SK-N-SH treated with all-trans-retinoic acid at 6 μM for 48 hours (cell line): ENCODE measurements around the gene COL6A2.

Source experiments
- ATAC-seq: fragments of 200-7000 bp; cut with Tn5 transposase; 3 replicates; pipeline ENCODE4 v1.9.1; 2020; ENCODE audit warnings: mild to moderate bottlenecking, moderate library complexity
- ARNTL ChIP-seq: fragments of 450-650 bp; formaldehyde crosslinking; IDR thresholded peaks from 2 replicates; pipeline ENCODE4 v1.5.0; 2020; ENCODE audit warnings: low read depth, mild to moderate bottlenecking, moderate library complexity, borderline replicate concordance
- BACH2 ChIP-seq: fragments of 250-450 bp; sonication (Bioruptor Pico); IDR thresholded peaks from 2 replicates; pipeline ENCODE4 v1.9.0; 2021; ENCODE audit warnings: mild to moderate bottlenecking, borderline replicate concordance
- CSDC2 ChIP-seq: fragments of 250-450 bp; sonication (Bioruptor Pico); IDR thresholded peaks from 2 replicates; pipeline ENCODE4 v1.5.0; 2020; ENCODE audit warnings: mild to moderate bottlenecking, moderate library complexity
- CSRNP3 ChIP-seq: fragments of 250-450 bp; sonication (Bioruptor Pico); IDR thresholded peaks from 2 replicates; pipeline ENCODE4 v1.5.1; 2021; ENCODE audit warnings: mild to moderate bottlenecking, moderate library complexity
- ESRRG ChIP-seq: fragments of 250-450 bp; sonication (Bioruptor Pico); IDR thresholded peaks from 2 replicates; pipeline ENCODE4 v1.6.1; 2021; ENCODE audit warnings: mild to moderate bottlenecking
- GLIS3 ChIP-seq: fragments of 250-450 bp; sonication (Bioruptor Pico); IDR thresholded peaks from 2 replicates; pipeline ENCODE4 v1.5.0; 2020; ENCODE audit warnings: mild to moderate bottlenecking, moderate library complexity
- OSR1 ChIP-seq: fragments of 250-450 bp; sonication (Bioruptor Pico); IDR thresholded peaks from 2 replicates; pipeline ENCODE4 v1.8.0; 2022; ENCODE audit warnings: moderate library complexity, mild to moderate bottlenecking, inconsistent platforms
- RARB ChIP-seq: fragments of 250-450 bp; sonication (Bioruptor Pico); IDR thresholded peaks from 2 replicates; pipeline ENCODE4 v1.8.0; 2021; ENCODE audit warnings: mild to moderate bottlenecking, moderate library complexity
- SNAI2 ChIP-seq: fragments of 250-450 bp; sonication (Bioruptor Pico); IDR thresholded peaks from 2 replicates; pipeline ENCODE4 v1.5.0; 2020; ENCODE audit warnings: mild to moderate bottlenecking, moderate library complexity
- TCF4 ChIP-seq: fragments of 250-450 bp; sonication (Bioruptor Pico); IDR thresholded peaks from 2 replicates; pipeline ENCODE4 v1.8.0; 2021; ENCODE audit warnings: mild to moderate bottlenecking, moderate library complexity, borderline replicate concordance
- ZC3H10 ChIP-seq: fragments of 250-450 bp; sonication (Bioruptor Pico); IDR thresholded peaks from 2 replicates; pipeline ENCODE4 v1.5.1; 2021; ENCODE audit warnings: mild to moderate bottlenecking, moderate library complexity
- ZFP3 ChIP-seq: fragments of 250-450 bp; sonication (Bioruptor Pico); IDR thresholded peaks from 2 replicates; pipeline ENCODE4 v1.5.0; 2020; ENCODE audit warnings: mild to moderate bottlenecking, moderate library complexity
- ZFP30 ChIP-seq: fragments of 450-650 bp; formaldehyde crosslinking; IDR thresholded peaks from 2 replicates; pipeline ENCODE4 v1.5.0; 2022; ENCODE audit warnings: mild to moderate bottlenecking, moderate library complexity
- ZNF565 ChIP-seq: fragments of 450-650 bp; formaldehyde crosslinking; conservative IDR thresholded peaks from 2 replicates; pipeline ENCODE4 v1.5.0; 2020; ENCODE audit warnings: low read depth, mild to moderate bottlenecking, moderate library complexity
- ZNF8 ChIP-seq: fragments of 450-650 bp; formaldehyde crosslinking; IDR thresholded peaks from 2 replicates; pipeline ENCODE4 v1.5.0; 2020; ENCODE audit warnings: mild to moderate bottlenecking, moderate library complexity
- TF ChIP-seq, protein P1 (sequence below): fragments of 250-450 bp; sonication (Bioruptor Pico); IDR thresholded peaks from 2 replicates; pipeline ENCODE4 v1.5.0; 2020; ENCODE audit warnings: mild to moderate bottlenecking, moderate library complexity
- TF ChIP-seq, protein P2 (sequence below): fragments of 250-450 bp; sonication (Bioruptor Pico); IDR thresholded peaks from 2 replicates; pipeline ENCODE4 v1.8.0; 2020; ENCODE audit warnings: mild to moderate bottlenecking, moderate library complexity, borderline replicate concordance
- TF ChIP-seq, protein P3 (sequence below): fragments of 250-450 bp; sonication (Bioruptor Pico); IDR thresholded peaks from 2 replicates; pipeline ENCODE4 v1.8.0; 2021; ENCODE audit warnings: low read depth, mild to moderate bottlenecking, moderate library complexity, borderline replicate concordance

COL6A2 gene

GRCh38 chr21:46152927-46153246 lies 55.0 kb downstream of the COL6A2 start:
- peak; percentile 38 for ATAC-seq
- TF ChIP-seq GLIS3 (CRISPR knock-in tag) (no peak), ZFP3 (CRISPR knock-in tag) (no peak), ZFP30 (CRISPR knock-in tag) (no peak), ZNF565 (no peak), ZC3H10 (CRISPR knock-in tag) (no peak), CSRNP3 (CRISPR knock-in tag) (no peak), ARNTL (no peak), ZNF8 (CRISPR knock-in tag) (no peak), RARB (CRISPR knock-in tag) (no peak)
- TF ChIP-seq, protein P1, sequence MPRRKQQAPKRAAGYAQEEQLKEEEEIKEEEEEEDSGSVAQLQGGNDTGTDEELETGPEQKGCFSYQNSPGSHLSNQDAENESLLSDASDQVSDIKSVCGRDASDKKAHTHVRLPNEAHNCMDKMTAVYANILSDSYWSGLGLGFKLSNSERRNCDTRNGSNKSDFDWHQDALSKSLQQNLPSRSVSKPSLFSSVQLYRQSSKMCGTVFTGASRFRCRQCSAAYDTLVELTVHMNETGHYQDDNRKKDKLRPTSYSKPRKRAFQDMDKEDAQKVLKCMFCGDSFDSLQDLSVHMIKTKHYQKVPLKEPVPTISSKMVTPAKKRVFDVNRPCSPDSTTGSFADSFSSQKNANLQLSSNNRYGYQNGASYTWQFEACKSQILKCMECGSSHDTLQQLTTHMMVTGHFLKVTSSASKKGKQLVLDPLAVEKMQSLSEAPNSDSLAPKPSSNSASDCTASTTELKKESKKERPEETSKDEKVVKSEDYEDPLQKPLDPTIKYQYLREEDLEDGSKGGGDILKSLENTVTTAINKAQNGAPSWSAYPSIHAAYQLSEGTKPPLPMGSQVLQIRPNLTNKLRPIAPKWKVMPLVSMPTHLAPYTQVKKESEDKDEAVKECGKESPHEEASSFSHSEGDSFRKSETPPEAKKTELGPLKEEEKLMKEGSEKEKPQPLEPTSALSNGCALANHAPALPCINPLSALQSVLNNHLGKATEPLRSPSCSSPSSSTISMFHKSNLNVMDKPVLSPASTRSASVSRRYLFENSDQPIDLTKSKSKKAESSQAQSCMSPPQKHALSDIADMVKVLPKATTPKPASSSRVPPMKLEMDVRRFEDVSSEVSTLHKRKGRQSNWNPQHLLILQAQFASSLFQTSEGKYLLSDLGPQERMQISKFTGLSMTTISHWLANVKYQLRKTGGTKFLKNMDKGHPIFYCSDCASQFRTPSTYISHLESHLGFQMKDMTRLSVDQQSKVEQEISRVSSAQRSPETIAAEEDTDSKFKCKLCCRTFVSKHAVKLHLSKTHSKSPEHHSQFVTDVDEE (CRISPR knock-in tag), result no peak
- TF ChIP-seq, protein P2, sequence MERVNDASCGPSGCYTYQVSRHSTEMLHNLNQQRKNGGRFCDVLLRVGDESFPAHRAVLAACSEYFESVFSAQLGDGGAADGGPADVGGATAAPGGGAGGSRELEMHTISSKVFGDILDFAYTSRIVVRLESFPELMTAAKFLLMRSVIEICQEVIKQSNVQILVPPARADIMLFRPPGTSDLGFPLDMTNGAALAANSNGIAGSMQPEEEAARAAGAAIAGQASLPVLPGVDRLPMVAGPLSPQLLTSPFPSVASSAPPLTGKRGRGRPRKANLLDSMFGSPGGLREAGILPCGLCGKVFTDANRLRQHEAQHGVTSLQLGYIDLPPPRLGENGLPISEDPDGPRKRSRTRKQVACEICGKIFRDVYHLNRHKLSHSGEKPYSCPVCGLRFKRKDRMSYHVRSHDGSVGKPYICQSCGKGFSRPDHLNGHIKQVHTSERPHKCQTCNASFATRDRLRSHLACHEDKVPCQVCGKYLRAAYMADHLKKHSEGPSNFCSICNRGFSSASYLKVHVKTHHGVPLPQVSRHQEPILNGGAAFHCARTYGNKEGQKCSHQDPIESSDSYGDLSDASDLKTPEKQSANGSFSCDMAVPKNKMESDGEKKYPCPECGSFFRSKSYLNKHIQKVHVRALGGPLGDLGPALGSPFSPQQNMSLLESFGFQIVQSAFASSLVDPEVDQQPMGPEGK, result no peak

GRCh38 chr21:46153247-46154154 lies 55.6 kb downstream of the COL6A2 start:
- ATAC-seq, result peak; percentile 91
- TF ChIP-seq GLIS3 (CRISPR knock-in tag) (no peak), CSRNP3 (CRISPR knock-in tag) (no peak), ZNF8 (CRISPR knock-in tag) (no peak), OSR1 (CRISPR knock-in tag) (no peak), RARB (CRISPR knock-in tag) (no peak), ARNTL (no peak), TCF4 (no peak), ZC3H10 (CRISPR knock-in tag) (no peak), CSDC2 (CRISPR knock-in tag) (no peak), SNAI2 (CRISPR knock-in tag) (no peak), ZNF565 (no peak), ESRRG (CRISPR knock-in tag) (no peak), BACH2 (no peak)
- TF ChIP-seq, protein P2, result no peak
- TF ChIP-seq, protein P1 (CRISPR knock-in tag), result no peak
- TF ChIP-seq, protein P3, sequence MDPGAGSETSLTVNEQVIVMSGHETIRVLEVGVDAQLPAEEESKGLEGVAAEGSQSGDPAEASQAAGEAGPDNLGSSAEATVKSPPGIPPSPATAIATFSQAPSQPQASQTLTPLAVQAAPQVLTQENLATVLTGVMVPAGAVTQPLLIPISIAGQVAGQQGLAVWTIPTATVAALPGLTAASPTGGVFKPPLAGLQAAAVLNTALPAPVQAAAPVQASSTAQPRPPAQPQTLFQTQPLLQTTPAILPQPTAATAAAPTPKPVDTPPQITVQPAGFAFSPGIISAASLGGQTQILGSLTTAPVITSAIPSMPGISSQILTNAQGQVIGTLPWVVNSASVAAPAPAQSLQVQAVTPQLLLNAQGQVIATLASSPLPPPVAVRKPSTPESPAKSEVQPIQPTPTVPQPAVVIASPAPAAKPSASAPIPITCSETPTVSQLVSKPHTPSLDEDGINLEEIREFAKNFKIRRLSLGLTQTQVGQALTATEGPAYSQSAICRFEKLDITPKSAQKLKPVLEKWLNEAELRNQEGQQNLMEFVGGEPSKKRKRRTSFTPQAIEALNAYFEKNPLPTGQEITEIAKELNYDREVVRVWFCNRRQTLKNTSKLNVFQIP (CRISPR knock-in tag), result no peak
- TF ChIP-seq, all 23 proteins: peak for 0
